ENCODE data around the gene C16orf89.
"Not testable (repeated sequence)": the region's sequence is repeated elsewhere in the genome, so short reads cannot be mapped to it uniquely, and the experiment has no call there.

C16orf89 gene

GRCh38 chr16:5084099-5084731, 18.5 kb upstream of the C16orf89 start:
- not testable (repeated sequence) for DNase-seq

GRCh38 chr16:5083646-5084045, 17.9 kb upstream of the C16orf89 start:
- DNase-seq = not testable (repeated sequence)

GRCh38 chr16:5080996-5081395, 15.2 kb upstream of the C16orf89 start:
- not testable (repeated sequence) for DNase-seq

GRCh38 chr16:5080461-5080860, 14.7 kb upstream of the C16orf89 start:
- DNase-seq = not testable (repeated sequence)

- no peak for DNase-seq
Observed at GRCh38 chr16:5078626-5079025, 12.9 kb upstream of the C16orf89 start.

- no peak for DNase-seq
Observed at GRCh38 chr16:5077304-5077703, 11.5 kb upstream of the C16orf89 start.

GRCh38 chr16:5075637-5076036, 9.9 kb upstream of the C16orf89 start:
- no peak for DNase-seq

- not testable (repeated sequence) for DNase-seq
Observed at GRCh38 chr16:5073771-5074170, 8.0 kb upstream of the C16orf89 start.

GRCh38 chr16:5073279-5073629, 7.5 kb upstream of the C16orf89 start:
- no peak for DNase-seq

GRCh38 chr16:5072334-5073278, 6.8 kb upstream of the C16orf89 start:
- no peak for DNase-seq

- DNase-seq = peak; percentile 80 to 90 (median 84)
Observed at GRCh38 chr16:5071681-5072333, 6.1 kb upstream of the C16orf89 start, which contains the start of gene ALG1. Gene ALG1, plus strand, starts transcription at chr16:5071843. Its CDS starts 7 bp downstream, at chr16:5071850.

GRCh38 chr16:5071341-5071680, 5.6 kb upstream of the C16orf89 start:
- no peak for DNase-seq

- DNase-seq = no peak
Observed at GRCh38 chr16:5070431-5071186, 4.9 kb upstream of the C16orf89 start.

GRCh38 chr16:5069854-5070253, 4.1 kb upstream of the C16orf89 start:
- DNase-seq = no peak

GRCh38 chr16:5069048-5069447, 3.3 kb upstream of the C16orf89 start:
- DNase-seq = no peak

GRCh38 chr16:5066511-5066910, 755 bp upstream of the C16orf89 start:
- DNase-seq = no peak

GRCh38 chr16:5065326-5065725, 430 bp downstream of the C16orf89 start:
- no peak for DNase-seq

- DNase-seq = peak; percentile 18 to 67 (median 64)
Observed at GRCh38 chr16:5064915-5065314, 841 bp downstream of the C16orf89 start.

GRCh38 chr16:5062790-5063765, 2.7 kb downstream of the C16orf89 start:
- DNase-seq = peak in 1 of 3 experiments; percentile 6

GRCh38 chr16:5062051-5062450, 3.7 kb downstream of the C16orf89 start:
- DNase-seq = no peak

- no peak for DNase-seq
Observed at GRCh38 chr16:5060073-5060641, 5.6 kb downstream of the C16orf89 start.
